ENCODE data around the gene ZNF396. TPM values are rescaled to one million over a fixed set of nuclear protein-coding genes. Genes with fewer than 3 reads are reported as not detected.

Gene ZNF396
- total RNA-seq, 1 donor from 2014 or later = 1.4 TPM

- Histone ChIP-seq H3K9me3 (ENCODE audit: insufficient read depth, low read depth, low read length) (no peaks in the 10 kb centered on the region), H2AFZ (ENCODE audit: low read depth, low read length) (no peak overlapping the region), H3K4me3 (ENCODE audit: insufficient read depth, low read depth, low read length) (no peak overlapping the region), H3K36me3 (ENCODE audit: insufficient read depth, low read length) (no peaks in the 10 kb centered on the region), H3K27me3 (ENCODE audit: insufficient read depth, low read length) (peaks cover 2% of the 10 kb centered on the region), H3K27ac (ENCODE audit: low read depth, low read length) (no peak overlapping the region), H3K4me1 (ENCODE audit: insufficient read depth, low read length) (no peaks in the 10 kb centered on the region), H3K9ac (ENCODE audit: low read length) (no peak overlapping the region), H4K20me1 (ENCODE audit: insufficient read depth, low read length) (no peaks in the 10 kb centered on the region), H3K79me2 (ENCODE audit: insufficient read depth, low read length) (no peaks in the 10 kb centered on the region), H3K4me2 (ENCODE audit: low read length) (no peak overlapping the region)
- Mint-ChIP-seq H3K9me3 (ENCODE audit: unreplicated experiment) (peaks cover 9% of the 10 kb centered on the region), H3K4me1 (ENCODE audit: low read depth, unreplicated experiment) (peaks cover 3% of the 10 kb centered on the region), H3K27me3 (ENCODE audit: low read depth, unreplicated experiment) (no peaks in the 10 kb centered on the region), H3K4me3 (ENCODE audit: unreplicated experiment) (no peak overlapping the region), H3K27ac (ENCODE audit: unreplicated experiment) (no peak overlapping the region), H3K36me3 (ENCODE audit: low read depth, unreplicated experiment) (no peaks in the 10 kb centered on the region)
- FAIRE-seq (no peak), DNase-seq (ENCODE audit: low read depth) (no peak)
- TF ChIP-seq CTCF (IDR thresholded peaks at IDR 0.05; ENCODE audit: insufficient read depth, low read depth, low read length) (no peak), EZH2 (IDR thresholded peaks at IDR 0.05; ENCODE audit: insufficient read depth, low read length) (no peak)
These were observed 40.1 kb upstream of the ZNF396 start for GRCh38 chr18:35417223-35417622.

- H3K27ac Mint-ChIP-seq (ENCODE audit: unreplicated experiment) = no peak overlapping the region
- no peak overlapping the region for H2AFZ ChIP-seq (ENCODE audit: low read depth, low read length)
- H3K4me3 Mint-ChIP-seq (ENCODE audit: unreplicated experiment) = no peak overlapping the region
- FAIRE-seq = no peak
- H3K4me3 ChIP-seq (ENCODE audit: insufficient read depth, low read depth, low read length) = no peak overlapping the region
- H3K36me3 ChIP-seq (ENCODE audit: insufficient read depth, low read length) = no peaks in the 10 kb centered on the region
- TF ChIP-seq EZH2 (IDR thresholded peaks at IDR 0.05; ENCODE audit: insufficient read depth, low read length) = no peak
- TF ChIP-seq CTCF (IDR thresholded peaks at IDR 0.05; ENCODE audit: insufficient read depth, low read depth, low read length) = no peak
- no peaks in the 10 kb centered on the region for H3K9me3 ChIP-seq (ENCODE audit: insufficient read depth, low read depth, low read length)
- peak overlapping the region; percentile 4 for H3K4me2 ChIP-seq (ENCODE audit: low read length)
- no peaks in the 10 kb centered on the region for H3K36me3 Mint-ChIP-seq (ENCODE audit: low read depth, unreplicated experiment)
- peaks cover 11% of the 10 kb centered on the region for H3K9me3 Mint-ChIP-seq (ENCODE audit: unreplicated experiment)
- DNase-seq (ENCODE audit: low read depth) = peak; percentile 20
- H3K27ac ChIP-seq (ENCODE audit: low read depth, low read length) = no peak overlapping the region
- peaks cover 4% of the 10 kb centered on the region for H3K27me3 Mint-ChIP-seq (ENCODE audit: low read depth, unreplicated experiment)
- H3K79me2 ChIP-seq (ENCODE audit: insufficient read depth, low read length) = no peaks in the 10 kb centered on the region
- H3K9ac ChIP-seq (ENCODE audit: low read length) = no peak overlapping the region
- no peaks in the 10 kb centered on the region for H4K20me1 ChIP-seq (ENCODE audit: insufficient read depth, low read length)
- peaks cover 3% of the 10 kb centered on the region for H3K4me1 Mint-ChIP-seq (ENCODE audit: low read depth, unreplicated experiment)
- no peaks in the 10 kb centered on the region for H3K4me1 ChIP-seq (ENCODE audit: insufficient read depth, low read length)
- peaks cover 2% of the 10 kb centered on the region for H3K27me3 ChIP-seq (ENCODE audit: insufficient read depth, low read length)
These were observed 38.5 kb upstream of the ZNF396 start for GRCh38 chr18:35415511-35416073.

GRCh38 chr18:35413163-35413511, 36.0 kb upstream of the ZNF396 start:
- Histone ChIP-seq H3K27me3 (ENCODE audit: insufficient read depth, low read length) (peaks cover 2% of the 10 kb centered on the region), H3K79me2 (ENCODE audit: insufficient read depth, low read length) (no peaks in the 10 kb centered on the region), H3K9ac (ENCODE audit: low read length) (no peak overlapping the region), H4K20me1 (ENCODE audit: insufficient read depth, low read length) (no peaks in the 10 kb centered on the region), H3K4me2 (ENCODE audit: low read length) (no peak overlapping the region), H3K27ac (ENCODE audit: low read depth, low read length) (no peak overlapping the region), H3K9me3 (ENCODE audit: insufficient read depth, low read depth, low read length) (no peaks in the 10 kb centered on the region), H3K36me3 (ENCODE audit: insufficient read depth, low read length) (no peaks in the 10 kb centered on the region), H3K4me3 (ENCODE audit: insufficient read depth, low read depth, low read length) (no peak overlapping the region), H3K4me1 (ENCODE audit: insufficient read depth, low read length) (peaks cover under 1% of the 10 kb centered on the region), H2AFZ (ENCODE audit: low read depth, low read length) (no peak overlapping the region)
- Mint-ChIP-seq H3K27me3 (ENCODE audit: low read depth, unreplicated experiment) (peaks cover 4% of the 10 kb centered on the region), H3K4me1 (ENCODE audit: low read depth, unreplicated experiment) (peaks cover 3% of the 10 kb centered on the region), H3K27ac (ENCODE audit: unreplicated experiment) (no peak overlapping the region), H3K4me3 (ENCODE audit: unreplicated experiment) (no peak overlapping the region), H3K36me3 (ENCODE audit: low read depth, unreplicated experiment) (no peaks in the 10 kb centered on the region), H3K9me3 (ENCODE audit: unreplicated experiment) (peaks cover 13% of the 10 kb centered on the region)
- DNase-seq (ENCODE audit: low read depth) (no peak), FAIRE-seq (no peak)
- TF ChIP-seq EZH2 (IDR thresholded peaks at IDR 0.05; ENCODE audit: insufficient read depth, low read length) = no peak
- no peak for TF ChIP-seq CTCF (IDR thresholded peaks at IDR 0.05; ENCODE audit: insufficient read depth, low read depth, low read length)
